Left renal pelvis (tissue), 4 donors: ENCODE results near the gene RAP1B. TPM values are rescaled to one million over a fixed set of nuclear protein-coding genes. Genes with fewer than 3 reads are reported as not detected.

Experiments
- DNase-seq, 4 donors: peaks; one replicate each; pipeline ENCODE4 v3.0.0-alpha.2; 2013; ENCODE audit warnings: low read depth in 4 of 4, low spot score in 3 of 4
- polyA plus RNA-seq, 4 donors: library from polyadenylated mRNA; unstranded; fragments of 120-200 nt; gene quantifications; one replicate each; pipeline ENCODE4 v1.2.1, GENCODE V29; 2013; ENCODE audit not compliant: insufficient read length in 4 of 4

The RAP1B gene
- polyA plus RNA-seq = 100 to 1,000 TPM; 171 to 220 (median 208) TPM

- DNase-seq = peak; percentile 73 to 87 (median 86)
These were observed at the start of gene RAP1B for GRCh38 chr12:68610370-68611093. RAP1B (plus strand) TSS chr12:68610899; CDS start chr12:68648725, 37,826 bp downstream.

- DNase-seq = no peak
These were observed 48.9 kb upstream of the RAP1B start for GRCh38 chr12:68561830-68562229.

GRCh38 chr12:68564166-68564565 lies 46.5 kb upstream of the RAP1B start:
- DNase-seq = no peak

GRCh38 chr12:68565391-68565903 lies 45.3 kb upstream of the RAP1B start:
- no peak for DNase-seq

GRCh38 chr12:68568922-68569569 lies 41.7 kb upstream of the RAP1B start:
- no peak for DNase-seq

- no peak for DNase-seq
These were observed 38.0 kb upstream of the RAP1B start for GRCh38 chr12:68572661-68573060.

- no peak for DNase-seq
These were observed 37.3 kb upstream of the RAP1B start for GRCh38 chr12:68573406-68573805.

GRCh38 chr12:68577949-68578348 lies 32.8 kb upstream of the RAP1B start:
- no peak for DNase-seq

- DNase-seq = no peak
These were observed 31.9 kb upstream of the RAP1B start for GRCh38 chr12:68578765-68579164.

- DNase-seq = no peak
These were observed 31.4 kb upstream of the RAP1B start for GRCh38 chr12:68579254-68579653.

GRCh38 chr12:68580911-68581310 lies 29.8 kb upstream of the RAP1B start:
- DNase-seq = no peak

- DNase-seq = no peak
These were observed 28.8 kb upstream of the RAP1B start for GRCh38 chr12:68581926-68582325.

GRCh38 chr12:68585966-68586365 lies 24.7 kb upstream of the RAP1B start:
- no peak for DNase-seq

- DNase-seq = no peak
These were observed 23.2 kb upstream of the RAP1B start for GRCh38 chr12:68587448-68587873.

GRCh38 chr12:68589194-68589593 lies 21.5 kb upstream of the RAP1B start:
- DNase-seq = no peak

- peak in 1 of 4 donors; percentile 17 for DNase-seq
These were observed 18.8 kb upstream of the RAP1B start for GRCh38 chr12:68591734-68592418.

- DNase-seq = no peak
These were observed 15.5 kb upstream of the RAP1B start for GRCh38 chr12:68595241-68595640.

GRCh38 chr12:68601767-68602166 lies 8.9 kb upstream of the RAP1B start:
- DNase-seq = no peak

- no peak for DNase-seq
These were observed 8.0 kb upstream of the RAP1B start for GRCh38 chr12:68602720-68603119.

- DNase-seq = no peak
These were observed 2.5 kb upstream of the RAP1B start for GRCh38 chr12:68608191-68608590.

- peak in 3 of 4 donors; percentile 12 to 31 (median 20) for DNase-seq
These were observed 715 bp upstream of the RAP1B start for GRCh38 chr12:68609998-68610369.
